OCI-LY1 (cell line): ENCODE data around the gene TRPV6.

Experiments
- H2AFZ ChIP-seq: fragments of 200-600 bp; sonication (generic), shearing (Covaris generic); 2 replicates; pipeline ENCODE4 v1.6.0; 2014; ENCODE audit warnings: antibody characterized with exemption, mild to moderate bottlenecking, low read length
- H3F3A ChIP-seq: fragments of 200-600 bp; sonication (generic), shearing (Covaris generic); 2 replicates; pipeline ENCODE4 v1.6.0; 2014; ENCODE audit warnings: mild to moderate bottlenecking, antibody characterized with exemption, low read length, moderate library complexity; ENCODE audit not compliant: insufficient read depth
- H3K27ac ChIP-seq: fragments of 200-600 bp; sonication (generic); 2 replicates; pipeline ENCODE4 v1.5.1; 2014; ENCODE audit warnings: low read length, mixed run types, mild to moderate bottlenecking, low read depth; ENCODE audit not compliant: poor library complexity, severe bottlenecking
- H3K27me3 ChIP-seq: fragments of 200-600 bp; sonication (generic); 2 replicates; pipeline ENCODE4 v1.6.0; 2014; ENCODE audit warnings: antibody characterized with exemption, mild to moderate bottlenecking, low read length, moderate library complexity; ENCODE audit not compliant: insufficient read depth
- H3K36me3 ChIP-seq: fragments of 200-600 bp; sonication (generic); 2 replicates; pipeline ENCODE4 v1.6.1; 2014; ENCODE audit warnings: mild to moderate bottlenecking, antibody characterized with exemption, low read length, moderate library complexity, mixed read lengths; ENCODE audit not compliant: insufficient read depth
- H3K4me1 ChIP-seq: fragments of 200-600 bp; sonication (generic); 2 replicates; pipeline ENCODE4 v1.5.1; 2014; ENCODE audit warnings: mild to moderate bottlenecking, low read length, moderate library complexity; ENCODE audit not compliant: insufficient read depth, severe bottlenecking
- H3K4me2 ChIP-seq: fragments of 200-600 bp; sonication (generic), shearing (Covaris generic); 2 replicates; pipeline ENCODE4 v1.6.1; 2014; ENCODE audit warnings: low read length
- H3K4me3 ChIP-seq: fragments of 200-600 bp; sonication (generic); 2 replicates; pipeline ENCODE4 v1.5.1; 2014; ENCODE audit warnings: low read length, low read depth, mild to moderate bottlenecking, mixed read lengths; ENCODE audit not compliant: poor library complexity, severe bottlenecking
- H3K79me2 ChIP-seq: fragments of 200-600 bp; shearing (Covaris generic); 2 replicates; pipeline ENCODE4 v1.6.1; 2016; ENCODE audit warnings: mixed run types, low read length, mixed read lengths; ENCODE audit not compliant: insufficient read depth
- H3K9ac ChIP-seq: fragments of 200-600 bp; sonication (generic), shearing (Covaris generic); 2 replicates; pipeline ENCODE4 v1.6.1; 2014; ENCODE audit warnings: mild to moderate bottlenecking, low read length, mixed read lengths
- H3K9me2 ChIP-seq: fragments of 200-600 bp; sonication (generic), shearing (Covaris generic); 2 replicates; pipeline ENCODE4 v1.6.1; 2014; ENCODE audit warnings: low read depth, mild to moderate bottlenecking, low read length, mixed read lengths
- H3K9me3 ChIP-seq: fragments of 200-600 bp; shearing (Covaris generic); 2 replicates; pipeline ENCODE4 v1.6.1; 2014; ENCODE audit warnings: low read length, mixed read lengths
- H4K20me1 ChIP-seq: fragments of 200-600 bp; sonication (generic), shearing (Covaris generic); 2 replicates; pipeline ENCODE4 v1.6.0; 2016; ENCODE audit warnings: mild to moderate bottlenecking, low read length; ENCODE audit not compliant: insufficient read depth
- CTCF ChIP-seq: fragments of 200-600 bp; sonication (generic), shearing (Covaris generic); IDR thresholded peaks from 2 replicates; pipeline ENCODE4 v1.5.1; 2017; ENCODE audit warnings: mild to moderate bottlenecking, antibody characterized with exemption, low read length, moderate library complexity, mixed read lengths
- EZH2 ChIP-seq: fragments of 200-600 bp; sonication (generic), shearing (Covaris generic); IDR thresholded peaks from 2 replicates; pipeline ENCODE4 v1.8.0; 2017; ENCODE audit warnings: borderline replicate concordance, mixed run types, mild to moderate bottlenecking, antibody characterized with exemption, low read length, moderate library complexity, mixed read lengths

Gene TRPV6

GRCh38 chr7:142883571-142884285 lies 1.8 kb downstream of the TRPV6 start:
- Histone ChIP-seq H3K4me1 (no peaks in the 10 kb centered on the region), H4K20me1 (no peaks in the 10 kb centered on the region), H3K79me2 (no peaks in the 10 kb centered on the region), H3K9me3 (no peaks in the 10 kb centered on the region), H3K36me3 (no peaks in the 10 kb centered on the region), H3K27me3 (no peaks in the 10 kb centered on the region; the same call in none of the 2 replicates), H3K9ac (no peak overlapping the region), H2AFZ (no peak overlapping the region), H3K4me3 (no peak overlapping the region), H3K27ac (no peak overlapping the region), H3K9me2 (no peaks in the 10 kb centered on the region), H3K4me2 (no peak overlapping the region), H3F3A (no peaks in the 10 kb centered on the region)
- TF ChIP-seq EZH2 (no peak), CTCF (no peak)

- H3K4me3 ChIP-seq: no peak overlapping the region
- no peak overlapping the region for H3K27ac ChIP-seq
- H3K79me2 ChIP-seq: no peaks in the 10 kb centered on the region
- no peaks in the 10 kb centered on the region for H3K9me3 ChIP-seq
- no peaks in the 10 kb centered on the region for H3F3A ChIP-seq
- TF ChIP-seq EZH2 (no peak), CTCF (no peak)
- H2AFZ ChIP-seq: no peak overlapping the region
- no peaks in the 10 kb centered on the region; the same call in none of the 2 replicates for H3K27me3 ChIP-seq
- no peaks in the 10 kb centered on the region for H3K9me2 ChIP-seq
- H3K4me1 ChIP-seq: no peaks in the 10 kb centered on the region
- no peak overlapping the region for H3K9ac ChIP-seq
- no peak overlapping the region for H3K4me2 ChIP-seq
- no peaks in the 10 kb centered on the region for H4K20me1 ChIP-seq
- H3K36me3 ChIP-seq: no peaks in the 10 kb centered on the region
These were observed 2.4 kb downstream of the TRPV6 start for GRCh38 chr7:142883145-142883544.

- Histone ChIP-seq H2AFZ (no peak overlapping the region), H3K36me3 (no peaks in the 10 kb centered on the region), H4K20me1 (no peaks in the 10 kb centered on the region), H3K27me3 (no peaks in the 10 kb centered on the region; the same call in none of the 2 replicates), H3K9me3 (no peaks in the 10 kb centered on the region), H3K9ac (no peak overlapping the region), H3K4me3 (no peak overlapping the region), H3K27ac (no peak overlapping the region), H3K4me1 (no peaks in the 10 kb centered on the region), H3K4me2 (no peak overlapping the region), H3F3A (no peaks in the 10 kb centered on the region), H3K79me2 (no peaks in the 10 kb centered on the region), H3K9me2 (no peaks in the 10 kb centered on the region)
- TF ChIP-seq CTCF: no peak
- no peak for TF ChIP-seq EZH2
These were observed 3.2 kb downstream of the TRPV6 start for GRCh38 chr7:142882338-142882678.
